Suppressor macrophage (primary cell): ENCODE measurements around the gene REST.
A peak's percentile ranks its signal among the peaks of the same experiment; 100 is the strongest.
"Not testable (repeated sequence)": the region's sequence is repeated elsewhere in the genome, so short reads cannot be mapped to it uniquely, and the experiment has no call there.

ENCODE experiments used
- DNase-seq, 4 experiments: peaks; one replicate each; pipeline ENCODE4 v3.0.0-alpha.2; 2020 to 2022

REST gene

DNA sequence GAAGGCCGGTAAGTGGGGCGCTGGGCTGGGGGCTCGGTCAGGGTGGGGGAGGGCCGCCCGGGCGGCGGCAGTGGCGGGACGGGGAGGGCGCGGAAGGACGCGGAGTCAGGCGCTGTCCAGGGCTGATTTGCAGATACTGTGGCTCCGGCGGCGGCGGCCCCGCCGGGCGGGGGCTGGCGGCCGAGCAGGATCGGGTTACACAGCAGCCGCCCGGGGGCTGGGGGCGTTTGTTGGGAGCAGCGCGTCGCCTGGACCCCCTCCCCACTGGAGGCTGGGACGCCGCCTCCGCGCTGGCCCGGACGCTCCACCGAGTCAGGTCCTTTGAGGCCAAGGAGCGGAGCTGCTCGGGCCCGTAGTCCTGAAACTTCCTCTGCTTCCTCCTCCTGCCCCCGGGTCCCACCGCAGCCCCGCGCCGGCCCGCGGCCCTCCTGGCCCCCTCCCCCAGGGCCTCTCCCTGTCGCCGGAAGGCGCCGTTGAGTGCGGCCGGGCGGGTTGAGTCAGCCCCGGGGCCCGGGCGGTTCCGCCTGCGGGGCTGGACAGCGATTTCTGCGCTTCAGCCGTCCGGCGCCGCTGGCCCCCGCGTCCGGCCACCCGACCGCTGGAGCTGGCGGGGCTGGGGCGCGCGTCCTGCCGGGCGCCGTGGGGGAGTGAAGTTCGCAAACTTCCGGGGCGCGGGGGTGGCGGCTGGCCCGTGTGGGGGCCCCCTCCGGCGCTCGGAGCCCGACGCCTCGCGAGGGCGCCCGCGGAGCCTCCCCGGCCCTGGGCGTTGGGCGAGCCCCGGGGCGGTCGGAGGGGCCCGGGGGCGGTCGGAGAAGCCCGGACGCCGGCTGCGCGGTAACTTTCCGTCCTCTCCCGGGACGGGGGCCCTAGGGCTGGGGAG is 746 bp downstream of the REST start:
- peak; percentile 71 to 92 (median 82) for DNase-seq

GRCh38 chr4:56909086-56909894 is 1.6 kb downstream of the REST start:
- peak; percentile 67 to 77 (median 70) for DNase-seq

- peak in 1 of 4 experiments; percentile 3 for DNase-seq
These were observed 2.7 kb downstream of the REST start for GRCh38 chr4:56910172-56910967.

DNA sequence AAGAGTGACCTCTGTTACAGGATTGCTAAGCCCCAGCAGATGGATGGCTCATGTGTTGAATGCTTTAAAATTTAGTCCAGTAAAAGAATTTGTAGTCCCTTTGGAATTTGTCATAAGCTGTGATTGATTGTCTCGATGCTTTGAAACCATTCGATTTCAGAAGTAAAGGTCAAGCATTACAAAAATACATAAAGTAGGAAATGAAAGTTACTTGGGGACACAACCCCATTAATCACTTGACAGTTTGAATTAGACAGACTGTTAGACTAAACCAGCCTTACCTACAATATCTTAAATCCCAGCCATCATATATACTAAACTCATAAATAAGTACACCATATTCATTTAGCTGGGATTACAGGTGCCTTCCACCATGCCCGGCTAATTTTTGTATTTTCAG is 6.6 kb downstream of the REST start:
- no peak for DNase-seq

GRCh38 chr4:56914977-56915376 is 7.3 kb downstream of the REST start:
- DNase-seq = not testable (repeated sequence)

DNA sequence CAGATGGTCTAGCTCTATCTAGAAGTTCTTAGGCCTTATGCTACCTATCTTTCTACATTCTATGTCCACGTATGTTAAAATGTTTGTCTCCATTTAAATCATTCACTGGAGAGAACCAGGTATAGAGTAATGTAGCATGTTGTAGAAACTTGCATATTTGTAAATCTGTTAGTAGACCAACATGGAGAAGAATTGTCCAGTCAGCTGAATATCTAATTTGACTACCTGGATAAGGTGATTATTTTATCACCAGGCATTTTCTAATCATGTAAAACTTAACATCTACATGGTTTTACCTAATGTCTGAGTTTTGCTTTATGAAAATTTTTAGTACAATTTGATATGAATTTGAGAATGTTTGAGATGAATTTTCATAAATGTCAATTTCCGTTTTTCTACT is 19.5 kb downstream of the REST start:
- no peak for DNase-seq

DNA sequence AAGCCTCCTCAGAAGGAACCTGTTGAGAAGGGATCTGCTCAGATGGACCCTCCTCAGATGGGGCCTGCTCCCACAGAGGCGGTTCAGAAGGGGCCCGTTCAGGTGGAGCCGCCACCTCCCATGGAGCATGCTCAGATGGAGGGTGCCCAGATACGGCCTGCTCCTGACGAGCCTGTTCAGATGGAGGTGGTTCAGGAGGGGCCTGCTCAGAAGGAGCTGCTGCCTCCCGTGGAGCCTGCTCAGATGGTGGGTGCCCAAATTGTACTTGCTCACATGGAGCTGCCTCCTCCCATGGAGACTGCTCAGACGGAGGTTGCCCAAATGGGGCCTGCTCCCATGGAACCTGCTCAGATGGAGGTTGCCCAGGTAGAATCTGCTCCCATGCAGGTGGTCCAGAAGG is 22.9 kb downstream of the REST start:
- DNase-seq = no peak

DNA sequence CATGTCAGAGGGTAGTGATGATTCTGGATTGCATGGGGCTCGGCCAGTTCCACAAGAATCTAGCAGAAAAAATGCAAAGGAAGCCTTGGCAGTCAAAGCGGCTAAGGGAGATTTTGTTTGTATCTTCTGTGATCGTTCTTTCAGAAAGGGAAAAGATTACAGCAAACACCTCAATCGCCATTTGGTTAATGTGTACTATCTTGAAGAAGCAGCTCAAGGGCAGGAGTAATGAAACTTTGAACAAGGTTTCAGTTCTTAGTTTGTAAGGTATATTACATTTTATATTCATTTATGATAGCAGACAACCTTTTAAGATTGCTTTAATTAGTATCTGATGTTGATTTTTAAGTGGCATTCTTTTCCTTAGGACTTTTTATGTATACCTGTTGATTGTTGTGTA is 24.2 kb downstream of the REST start:
- no peak for DNase-seq

DNA sequence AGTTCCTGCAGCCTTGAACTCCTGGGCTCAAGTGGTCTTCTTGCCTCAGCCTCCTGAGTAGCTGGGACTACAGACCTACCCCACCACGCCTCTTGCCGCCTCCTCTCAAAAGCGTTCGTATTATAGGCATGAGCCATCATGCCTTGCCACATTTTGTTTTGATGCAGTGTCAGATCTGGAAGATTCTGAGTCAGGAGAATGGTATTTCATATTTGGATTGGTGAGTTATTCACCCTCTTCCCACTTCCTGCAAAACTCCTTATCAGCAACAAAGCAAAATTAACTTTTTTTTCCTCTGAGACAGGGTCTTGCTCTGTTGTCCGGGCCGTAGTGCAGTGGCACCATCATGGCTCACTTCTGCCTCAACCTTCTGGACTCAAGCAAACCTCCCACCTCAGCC is 29.6 kb downstream of the REST start:
- DNase-seq = no peak

- not testable (repeated sequence) for DNase-seq
These were observed 32.1 kb downstream of the REST start for GRCh38 chr4:56939826-56940225.

DNA sequence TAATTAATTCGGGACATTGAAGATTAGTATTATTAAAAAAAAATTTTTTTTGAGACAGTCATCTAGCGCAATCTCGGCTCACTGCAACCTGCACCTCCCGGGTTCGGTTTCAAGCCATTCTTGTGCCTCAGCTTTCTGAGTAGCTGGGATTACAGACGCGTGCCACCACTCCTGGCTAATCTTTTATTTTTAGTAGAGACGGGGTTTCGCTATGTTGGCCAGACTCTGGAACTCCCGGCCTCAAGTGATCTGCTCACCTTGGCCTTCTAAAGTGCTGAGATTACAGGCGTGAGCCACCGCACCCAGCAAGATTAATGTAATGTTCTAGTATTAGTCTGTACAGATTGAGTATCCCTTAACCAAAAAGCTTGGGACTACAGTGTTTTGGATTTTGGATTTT is 32.7 kb downstream of the REST start:
- no peak for DNase-seq

DNA sequence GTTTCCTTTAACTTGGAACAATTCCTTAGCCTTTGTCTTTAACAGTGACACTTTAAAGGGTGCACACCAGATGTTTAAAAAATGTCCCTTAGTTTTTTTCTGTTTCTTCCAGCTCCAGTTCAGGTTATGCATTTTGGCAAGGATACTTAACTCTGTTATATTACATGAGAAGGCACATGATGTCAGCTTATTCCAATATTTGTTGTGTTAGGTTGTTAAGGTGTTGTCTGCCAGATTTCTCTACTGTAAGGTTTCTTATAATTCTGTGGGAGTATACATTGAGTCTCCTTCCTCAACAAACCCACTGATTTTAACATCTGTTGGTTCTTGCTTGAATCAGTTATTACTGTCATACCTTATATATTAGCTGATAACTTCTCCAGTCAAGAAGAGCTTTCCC is 33.3 kb downstream of the REST start:
- no peak for DNase-seq

DNA sequence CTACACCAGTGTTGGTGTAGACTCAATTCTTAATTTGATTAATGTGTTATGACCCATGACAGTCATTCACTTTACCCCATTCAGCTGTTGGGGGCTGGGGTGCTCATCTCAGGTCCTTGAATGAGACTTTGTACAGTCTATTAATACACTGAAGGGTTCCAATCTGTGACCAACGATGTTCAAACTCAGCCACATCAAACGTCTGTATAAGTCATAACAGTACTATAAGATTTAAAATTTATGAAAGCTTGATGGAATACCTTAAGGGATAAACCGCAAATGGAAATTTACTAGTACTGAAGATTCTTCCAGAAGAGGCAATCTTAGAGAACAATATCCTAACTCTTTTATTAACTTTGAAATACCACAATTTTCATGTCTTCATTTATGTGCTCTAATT is 33.7 kb downstream of the REST start:
- no peak for DNase-seq

DNA sequence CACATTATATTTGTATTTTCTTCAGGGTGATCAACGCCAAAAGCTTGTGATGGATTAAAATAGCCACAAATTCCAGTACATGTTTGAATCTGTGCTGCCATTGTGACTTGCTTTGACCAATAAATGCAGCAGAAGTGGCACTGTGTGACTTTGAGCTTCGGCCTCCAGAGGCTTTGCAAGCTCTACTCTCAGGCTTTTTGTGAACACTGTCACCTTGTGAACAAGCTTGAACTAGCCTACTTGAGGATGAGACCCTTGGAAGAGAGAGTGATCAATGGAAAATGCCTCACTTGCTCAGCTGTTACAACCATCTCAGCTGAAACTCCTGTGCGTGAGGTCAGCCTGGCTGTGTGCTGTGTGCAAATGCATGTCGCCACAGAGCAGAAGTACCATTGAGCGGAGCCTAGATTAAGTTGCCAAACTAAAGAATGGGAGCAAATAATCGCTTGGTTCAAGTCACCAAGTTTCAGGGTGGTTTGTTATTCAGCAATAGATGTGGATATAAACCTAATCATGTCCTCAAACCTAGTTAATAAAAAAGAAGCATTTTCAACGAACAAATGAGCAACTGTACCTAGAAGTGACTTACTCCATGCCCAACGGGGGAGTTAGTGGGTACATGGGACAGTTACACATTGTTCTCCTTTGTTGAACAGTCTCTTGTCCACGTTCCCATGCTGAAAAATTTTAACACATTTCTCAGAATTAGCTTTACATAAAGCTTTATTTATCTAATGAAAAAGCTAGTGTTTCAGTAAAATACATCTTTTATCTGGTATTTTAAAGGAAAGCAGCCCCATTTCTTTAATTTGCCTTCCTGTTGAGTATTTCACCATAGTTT is 46.2 kb downstream of the REST start:
- DNase-seq = no peak

DNA sequence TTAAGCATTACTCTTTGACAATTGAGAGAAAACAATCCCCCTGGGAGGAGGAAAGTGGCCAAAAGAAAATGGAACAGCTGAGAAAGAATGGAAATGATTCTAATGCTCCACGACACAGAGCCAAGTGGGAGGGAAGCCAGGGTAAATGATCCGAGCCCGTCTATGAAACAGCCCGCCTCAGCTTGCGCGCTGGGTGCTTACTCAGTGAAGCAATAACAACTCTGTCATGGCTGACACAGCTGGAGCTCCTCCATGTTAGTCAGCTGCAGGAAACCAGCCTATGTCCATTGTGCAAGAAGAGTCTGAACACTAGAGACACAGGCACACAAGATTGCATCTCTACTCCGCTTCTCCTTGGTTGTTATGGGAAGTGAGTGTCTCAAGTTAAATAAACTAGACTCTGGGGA is 50.4 kb downstream of the REST start:
- DNase-seq = peak; percentile 86 to 95 (median 90)

GRCh38 chr4:56959100-56959499 is 51.4 kb downstream of the REST start:
- no peak for DNase-seq

DNA sequence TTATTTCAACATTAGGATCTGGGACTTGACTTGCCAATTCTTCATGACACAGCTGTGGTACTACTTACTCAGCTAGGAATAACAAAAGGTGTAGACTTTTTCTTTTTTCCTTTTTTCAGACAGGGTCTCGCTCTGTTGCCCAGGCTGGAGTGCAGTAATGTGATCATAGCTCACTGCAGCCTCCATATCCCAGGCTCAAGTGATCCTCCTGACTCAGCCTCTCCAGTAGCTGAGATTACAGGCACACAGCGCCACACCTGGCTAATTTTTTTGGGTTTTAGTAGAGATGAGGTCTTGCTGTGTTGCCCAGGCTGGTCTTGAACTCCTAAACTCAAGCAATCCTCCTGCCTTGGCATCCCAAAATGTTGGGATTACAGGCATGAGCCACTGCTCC is 53.4 kb downstream of the REST start:
- no peak for DNase-seq

- DNase-seq = no peak
These were observed 63.7 kb downstream of the REST start for GRCh38 chr4:56971383-56971782.

DNA sequence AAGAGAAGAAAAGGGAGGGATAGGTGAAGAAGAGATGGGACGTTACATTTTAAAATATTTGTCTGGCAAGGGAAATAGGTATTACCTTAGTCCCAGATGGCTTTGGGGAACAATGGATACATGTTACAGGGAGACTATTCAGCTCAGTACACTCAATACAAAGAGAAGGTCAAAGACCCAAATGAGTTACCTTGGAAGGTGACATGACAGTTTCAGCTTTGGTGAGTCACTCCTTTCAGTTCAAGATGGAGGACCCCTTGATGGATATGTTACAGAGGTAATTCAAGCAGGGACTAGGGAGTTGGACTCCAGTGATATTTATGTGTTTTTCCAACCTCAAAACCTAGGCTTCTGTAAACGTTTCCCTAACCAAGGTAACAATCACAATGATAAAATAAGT is 64.7 kb downstream of the REST start:
- DNase-seq = no peak

DNA sequence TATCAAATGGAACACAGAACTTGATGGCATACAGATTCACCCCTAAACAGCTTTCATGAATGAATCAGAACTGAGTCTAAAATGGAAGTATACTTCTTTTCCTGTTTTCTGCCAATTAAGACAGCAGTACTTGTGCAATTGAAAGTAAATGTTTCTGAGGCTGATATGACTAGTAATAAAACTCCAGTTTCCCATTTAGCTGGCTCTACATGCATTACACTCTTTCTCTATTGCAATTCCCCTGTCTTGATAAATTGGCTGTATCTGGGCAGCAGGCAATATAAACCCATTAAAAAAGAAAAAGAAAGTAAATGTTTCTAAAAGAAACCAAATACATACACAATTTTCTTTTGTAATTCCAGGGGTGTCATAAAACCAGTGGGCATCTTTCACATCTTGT is 65.1 kb downstream of the REST start:
- DNase-seq = no peak

- peak; percentile 21 to 57 (median 53) for DNase-seq
These were observed 65.6 kb downstream of the REST start for GRCh38 chr4:56973336-56973735.

GRCh38 chr4:56976283-56976836 is 68.7 kb downstream of the REST start:
- DNase-seq = peak; percentile 11 to 34 (median 20)
